ENCODE measurements around the gene SBF2. TPM values are rescaled to one million over a fixed set of nuclear protein-coding genes. Genes with fewer than 3 reads are reported as not detected.

SBF2 gene
- total RNA-seq, 1 experiment from 2014 or later = 30.2 TPM

DNA sequence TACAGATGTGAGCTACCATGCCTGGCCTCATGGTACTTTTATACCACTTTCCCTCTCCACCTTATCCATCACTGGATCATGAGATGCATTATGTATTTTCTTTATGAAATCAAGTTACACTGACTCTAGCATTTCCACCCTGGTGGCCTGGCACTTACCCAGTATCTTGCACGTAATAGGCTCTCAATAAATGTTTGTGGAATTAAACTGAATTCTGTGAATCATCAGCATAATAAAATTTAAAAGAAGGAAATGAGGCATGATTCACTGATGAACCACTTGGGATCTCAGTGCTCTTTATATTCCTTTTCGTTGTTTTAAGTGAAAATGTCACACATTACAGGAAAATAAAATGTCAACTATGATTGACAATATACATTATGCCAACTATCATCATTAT lies 35.9 kb upstream of the SBF2 start:
- H2BK5ac ChIP-seq (ENCODE audit: insufficient read length, low read length) = no peak overlapping the region
- DNase-seq = no peak
- H3K79me1 ChIP-seq (ENCODE audit: insufficient read depth, low read depth, low read length, poor library complexity, severe bottlenecking) = no peaks in the 10 kb centered on the region
- H4K20me1 ChIP-seq (ENCODE audit: control insufficient read depth, insufficient read depth, insufficient read length) = no peaks in the 10 kb centered on the region
- H3K4ac ChIP-seq (ENCODE audit: low read depth, low read length) = no peak overlapping the region
- no peak overlapping the region for H2AK5ac ChIP-seq (ENCODE audit: insufficient read length, low read length)
- no peak overlapping the region for H3T11ph ChIP-seq (ENCODE audit: low read length)
- Mint-ChIP-seq H3K27ac (no peak overlapping the region), H3K27me3 (ENCODE audit: low read depth) (peaks cover 2% of the 10 kb centered on the region; the same call in 1 of the 2 replicates), H3K36me3 (ENCODE audit: insufficient read depth in 1 of 3, low read depth in 3 of 3) (peaks cover 0 to 14% (median 4%) of the 10 kb centered on the region in 3 experiments; a peak in 3 of 7 replicates), H3K9me3 (no peaks in the 10 kb centered on the region; a peak in 1 of 5 replicates), H3K4me3 (no peak overlapping the region), H3K4me1 (peaks cover 4 to 30% of the 10 kb centered on the region in 2 experiments)
- 0 out of 2 replicates have a peak, but pooled peaks cover 3% of the 10 kb centered on the region for H3K4me1 ChIP-seq (ENCODE audit: insufficient read depth, low read length)
- H3K23ac ChIP-seq (ENCODE audit: insufficient read length, low read depth, low read length) = no peak overlapping the region
- H2BK20ac ChIP-seq (ENCODE audit: low read depth, low read length, poor library complexity, severe bottlenecking) = no peak overlapping the region
- no peak overlapping the region for H3K14ac ChIP-seq (ENCODE audit: insufficient read depth, low read length)
- no peak overlapping the region for H2AFZ ChIP-seq (ENCODE audit: low read length)
- H3K9ac ChIP-seq (ENCODE audit: extremely low read depth, insufficient read length, low read length) = no peak overlapping the region
- H3K27me3 ChIP-seq (ENCODE audit: insufficient read depth, low read length) = no peaks in the 10 kb centered on the region
- no peak overlapping the region for H4K5ac ChIP-seq (ENCODE audit: insufficient read length, low read depth, low read length)
- TF ChIP-seq, protein P1, sequence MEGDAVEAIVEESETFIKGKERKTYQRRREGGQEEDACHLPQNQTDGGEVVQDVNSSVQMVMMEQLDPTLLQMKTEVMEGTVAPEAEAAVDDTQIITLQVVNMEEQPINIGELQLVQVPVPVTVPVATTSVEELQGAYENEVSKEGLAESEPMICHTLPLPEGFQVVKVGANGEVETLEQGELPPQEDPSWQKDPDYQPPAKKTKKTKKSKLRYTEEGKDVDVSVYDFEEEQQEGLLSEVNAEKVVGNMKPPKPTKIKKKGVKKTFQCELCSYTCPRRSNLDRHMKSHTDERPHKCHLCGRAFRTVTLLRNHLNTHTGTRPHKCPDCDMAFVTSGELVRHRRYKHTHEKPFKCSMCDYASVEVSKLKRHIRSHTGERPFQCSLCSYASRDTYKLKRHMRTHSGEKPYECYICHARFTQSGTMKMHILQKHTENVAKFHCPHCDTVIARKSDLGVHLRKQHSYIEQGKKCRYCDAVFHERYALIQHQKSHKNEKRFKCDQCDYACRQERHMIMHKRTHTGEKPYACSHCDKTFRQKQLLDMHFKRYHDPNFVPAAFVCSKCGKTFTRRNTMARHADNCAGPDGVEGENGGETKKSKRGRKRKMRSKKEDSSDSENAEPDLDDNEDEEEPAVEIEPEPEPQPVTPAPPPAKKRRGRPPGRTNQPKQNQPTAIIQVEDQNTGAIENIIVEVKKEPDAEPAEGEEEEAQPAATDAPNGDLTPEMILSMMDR (conservative IDR thresholded peaks at IDR 0.05) = no peak
- H2BK12ac ChIP-seq (ENCODE audit: insufficient read length, low read depth, low read length) = no peak overlapping the region
- no peak overlapping the region for H3K18ac ChIP-seq (ENCODE audit: insufficient read length, low read depth, low read length)
- H3K4me2 ChIP-seq (ENCODE audit: insufficient read depth, insufficient read length, low read length) = no peak overlapping the region
- no peak overlapping the region for H3K56ac ChIP-seq (ENCODE audit: insufficient read length, low read depth, low read length)
- no peak overlapping the region for H4K91ac ChIP-seq (ENCODE audit: insufficient read length, low read depth, low read length)
- WGBS (ENCODE audit: extremely low coverage, insufficient read length, low lambda C conversion rate) = no CpG with 5 or more reads among the region's 2 CpGs
- H2BK120ac ChIP-seq (ENCODE audit: low read depth, low read length, poor library complexity, severe bottlenecking) = no peak overlapping the region
- H3K27ac ChIP-seq (ENCODE audit: insufficient read length, low read depth, low read length) = no peak overlapping the region
- H3K79me2 ChIP-seq (ENCODE audit: insufficient read depth, low read length) = no peaks in the 10 kb centered on the region
- no peaks in the 10 kb centered on the region for H3K23me2 ChIP-seq (ENCODE audit: insufficient read length, low read depth, low read length, poor library complexity, severe bottlenecking)
- no peaks in the 10 kb centered on the region for H3K9me3 ChIP-seq (ENCODE audit: control insufficient read depth, low read depth, low read length)
- no peak overlapping the region for H2BK15ac ChIP-seq (ENCODE audit: low read depth, low read length)
- no peak overlapping the region for H4K8ac ChIP-seq (replicated peaks; ENCODE audit: insufficient read length, low read depth, low read length)

Measured in H9 (cell line).